GM19455 (cell line): Measurements from ENCODE around the gene PFDN1.

Source experiments
- ATAC-seq: cut with Tn5 transposase; IDR thresholded peaks from one replicate; pipeline ENCODE4 v1.9.1; 2021; ENCODE audit not compliant: unreplicated experiment

PFDN1 gene

GRCh38 chr5:140242099-140242498, 60.8 kb downstream of the PFDN1 start:
- ATAC-seq: no peak

DNA sequence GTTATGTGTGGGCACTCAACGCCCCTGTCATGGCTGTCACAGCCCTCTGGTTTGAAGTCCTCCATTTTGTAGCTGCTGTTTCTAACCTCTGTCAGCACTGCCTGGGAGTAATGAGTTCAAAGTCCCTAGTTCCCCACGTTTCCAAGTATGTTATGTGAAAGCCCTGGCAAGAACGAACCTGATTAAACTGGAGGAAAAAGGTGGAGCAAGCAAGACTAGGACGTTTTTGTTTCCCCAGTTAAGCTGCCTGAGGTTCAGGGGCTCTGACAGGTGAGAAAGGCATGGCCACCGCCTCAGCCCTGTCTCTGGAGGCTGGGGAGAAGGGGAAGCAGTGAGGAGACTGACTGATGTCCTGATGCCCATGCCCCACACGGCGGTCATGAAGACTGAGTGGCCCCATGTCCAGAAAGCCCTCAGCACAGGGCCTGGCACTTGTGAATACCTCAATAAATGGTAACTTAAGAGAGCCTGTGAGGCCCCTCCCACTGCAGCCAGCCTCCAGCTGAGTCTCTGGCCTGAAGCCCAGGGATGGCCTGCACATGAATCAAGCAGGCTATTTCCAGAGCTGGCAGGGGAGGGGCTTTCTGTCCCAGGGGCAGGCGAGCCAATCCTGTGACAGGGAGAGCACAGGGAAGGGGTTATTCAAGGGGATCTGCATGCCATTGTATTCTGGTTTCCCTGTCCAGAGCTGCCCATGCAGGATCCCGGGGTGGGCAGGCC, 61.8 kb downstream of the PFDN1 start:
- ATAC-seq: no peak

- peak; percentile 54 for ATAC-seq
These were observed 62.8 kb downstream of the PFDN1 start for GRCh38 chr5:140239939-140240700.

- no peak for ATAC-seq
These were observed 63.4 kb downstream of the PFDN1 start for GRCh38 chr5:140239461-140239860.

DNA sequence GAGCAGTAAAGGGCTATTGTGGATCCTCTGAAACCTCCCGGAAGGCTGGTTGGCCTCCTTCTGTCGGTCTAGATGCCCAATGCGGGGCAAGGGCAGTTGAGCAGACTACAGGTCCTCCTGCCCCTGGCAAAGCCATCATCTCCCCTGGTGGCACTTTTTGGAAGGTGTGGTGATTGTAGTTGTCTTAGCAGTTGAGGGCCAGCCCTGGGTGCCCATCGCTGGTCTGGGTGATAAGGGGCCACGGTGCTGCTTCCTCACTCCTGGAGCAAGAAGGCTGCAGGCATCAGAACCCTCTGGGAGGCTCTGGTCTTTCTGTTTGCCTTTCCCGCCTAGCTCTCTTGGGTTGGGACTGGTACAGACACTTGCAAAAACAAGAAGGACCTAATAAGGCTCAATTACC, 64.1 kb downstream of the PFDN1 start:
- ATAC-seq: no peak

- no peak for ATAC-seq
These were observed 65.9 kb downstream of the PFDN1 start for GRCh38 chr5:140236891-140237598.

GRCh38 chr5:140235791-140236551, 66.9 kb downstream of the PFDN1 start:
- no peak for ATAC-seq

- no peak for ATAC-seq
These were observed 68.4 kb downstream of the PFDN1 start for GRCh38 chr5:140234377-140234989.

DNA sequence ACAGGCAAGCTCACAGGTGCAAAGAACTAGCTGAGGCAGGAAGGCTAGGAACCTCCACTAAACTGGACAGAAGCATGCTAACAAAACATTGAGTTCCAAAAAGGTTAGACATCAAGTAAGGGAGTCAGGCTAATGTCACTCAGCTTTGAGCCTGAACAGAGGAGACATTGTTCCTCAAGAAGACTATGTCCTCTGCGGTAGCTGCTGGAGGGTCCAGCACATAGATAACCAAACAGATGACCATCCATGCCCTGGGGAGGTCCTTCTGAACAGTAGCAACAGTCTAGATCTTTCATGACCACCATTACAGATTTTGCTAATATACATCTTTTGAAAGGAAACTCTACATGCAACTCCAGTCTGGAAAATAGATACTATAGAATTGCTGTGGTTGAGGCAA, 70.2 kb downstream of the PFDN1 start:
- no peak for ATAC-seq

GRCh38 chr5:140230373-140230772, 72.5 kb downstream of the PFDN1 start:
- no peak for ATAC-seq

- ATAC-seq: no peak
These were observed 74.5 kb downstream of the PFDN1 start for GRCh38 chr5:140228364-140228837.

GRCh38 chr5:140227046-140227445, 75.9 kb downstream of the PFDN1 start:
- ATAC-seq: no peak

- no peak for ATAC-seq
These were observed 77.5 kb downstream of the PFDN1 start for GRCh38 chr5:140225396-140225795.

- no peak for ATAC-seq
These were observed 78.2 kb downstream of the PFDN1 start for GRCh38 chr5:140224658-140225057.

- no peak for ATAC-seq
These were observed 79.3 kb downstream of the PFDN1 start for GRCh38 chr5:140223567-140223966.

DNA sequence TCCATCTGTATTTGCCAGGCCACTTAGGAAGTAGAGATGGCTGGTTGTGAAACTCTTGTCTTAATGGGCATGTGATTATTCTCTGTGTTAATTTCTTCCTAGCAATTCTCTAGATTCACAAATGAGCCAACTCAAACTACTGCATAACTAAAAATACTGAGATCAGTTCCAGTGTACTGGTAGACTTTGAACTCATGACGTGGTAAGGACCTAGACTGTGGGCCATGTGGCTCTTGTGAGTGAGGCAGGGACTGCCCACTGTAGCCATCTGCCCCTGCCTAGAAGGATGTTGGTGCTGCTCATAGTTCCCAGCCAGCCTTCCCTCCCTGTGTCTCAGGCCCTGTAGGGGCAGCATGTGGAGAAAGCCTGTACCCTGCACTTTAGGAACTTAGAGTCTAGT, 80.5 kb downstream of the PFDN1 start:
- ATAC-seq: no peak

DNA sequence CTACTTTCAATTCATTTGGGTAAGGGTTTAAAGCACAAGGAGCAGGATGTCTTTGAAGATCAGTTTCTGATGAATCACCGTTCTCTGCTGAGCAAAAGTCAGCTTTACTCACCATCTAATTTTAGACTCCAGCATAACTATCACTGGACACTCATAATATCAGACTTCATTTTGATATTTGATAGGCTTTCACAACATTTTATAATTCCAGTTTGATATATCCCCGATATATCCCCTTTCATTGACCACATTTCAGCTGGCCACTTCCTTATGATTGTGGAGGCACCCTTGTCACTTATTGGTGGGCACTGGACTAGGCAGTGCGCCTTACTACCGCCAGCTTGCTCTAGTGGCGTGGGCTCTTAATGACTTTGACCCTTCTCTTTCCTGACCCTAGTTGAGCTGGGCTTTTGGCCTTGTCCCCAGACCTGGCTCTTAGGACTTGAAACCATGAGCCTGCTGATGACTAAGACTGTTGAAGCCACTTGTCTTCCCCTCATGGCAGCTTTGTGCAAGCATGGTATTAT, 81.1 kb downstream of the PFDN1 start:
- no peak for ATAC-seq

DNA sequence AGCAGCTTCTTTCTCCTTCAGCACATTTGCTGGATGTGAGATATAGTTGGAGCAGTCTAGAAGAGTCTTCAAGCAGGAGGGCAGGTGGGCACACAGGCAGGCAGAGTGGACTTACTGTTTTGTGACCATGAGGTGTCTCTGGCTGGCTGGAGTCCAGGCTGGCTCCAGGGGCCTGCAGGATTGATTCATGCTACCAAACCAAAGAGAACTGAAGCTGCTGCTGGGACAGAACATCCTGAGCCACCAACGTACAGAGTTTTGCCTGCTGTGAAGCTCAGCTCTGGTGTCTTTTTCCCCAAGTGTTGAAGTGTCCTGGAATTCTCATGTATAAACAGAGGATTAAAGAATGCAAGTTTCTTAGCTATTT, 82.2 kb downstream of the PFDN1 start:
- no peak for ATAC-seq

DNA sequence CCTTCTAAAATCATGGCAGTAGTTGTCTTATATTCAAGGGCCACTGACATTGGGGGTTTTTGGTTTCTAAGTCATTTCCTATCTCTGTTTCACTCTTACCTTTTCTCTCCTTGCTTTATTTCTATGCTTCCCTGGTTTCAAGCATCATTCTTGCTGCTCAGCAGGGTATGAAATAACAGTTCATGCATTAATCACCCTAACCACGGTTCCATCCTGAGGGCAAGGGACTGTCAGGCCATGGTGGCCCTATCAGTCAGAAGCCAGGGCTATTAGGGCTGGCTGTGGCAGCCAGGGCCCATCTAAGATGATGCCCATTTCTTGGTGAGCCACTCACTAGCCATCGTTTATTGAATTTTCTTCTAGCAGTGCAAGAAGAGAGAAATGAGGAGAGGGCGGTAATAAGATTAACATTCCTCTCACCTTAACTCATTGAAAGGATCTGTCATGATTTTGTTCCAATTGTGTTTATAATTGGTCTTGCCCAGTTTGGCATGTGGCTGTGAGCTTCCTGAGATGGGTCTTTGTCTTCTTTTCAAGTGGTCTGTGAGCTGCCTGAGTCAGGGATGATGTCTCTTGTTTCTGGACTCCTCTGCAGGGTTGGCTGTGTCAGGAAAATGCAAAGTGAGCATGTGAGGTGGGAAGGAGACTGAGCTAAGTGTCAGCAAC, 82.7 kb downstream of the PFDN1 start:
- no peak for ATAC-seq
